Stimulated activated naive CD4-positive, alpha-beta T cell (primary cell): ENCODE data around the gene SVIL.
"Not testable (repeated sequence)": the region's sequence is repeated elsewhere in the genome, so short reads cannot be mapped to it uniquely, and the experiment has no call there.

ENCODE experiments used
- DNase-seq, 6 experiments: peaks; one replicate each; lab custom pipeline; 2025; lab: John Stamatoyannopoulos, UW

The SVIL gene

GRCh38 chr10:29455095-29455494 is 179.7 kb downstream of the SVIL start:
- no peak for DNase-seq

GRCh38 chr10:29454250-29454649 is 180.5 kb downstream of the SVIL start:
- no peak for DNase-seq

GRCh38 chr10:29452546-29452945 is 182.2 kb downstream of the SVIL start:
- no peak for DNase-seq

GRCh38 chr10:29451946-29452345 is 182.8 kb downstream of the SVIL start:
- no peak for DNase-seq

- DNase-seq = no peak
These were observed 184.4 kb downstream of the SVIL start for GRCh38 chr10:29450405-29450804.

GRCh38 chr10:29448756-29449592 is 185.8 kb downstream of the SVIL start:
- peak; percentile 32 to 69 (median 54) for DNase-seq

GRCh38 chr10:29448125-29448524 is 186.6 kb downstream of the SVIL start:
- DNase-seq = no peak

GRCh38 chr10:29446327-29446726 is 188.4 kb downstream of the SVIL start:
- no peak for DNase-seq

- DNase-seq = no peak
These were observed 190.8 kb downstream of the SVIL start for GRCh38 chr10:29443745-29444523.

- DNase-seq = no peak
These were observed 193.8 kb downstream of the SVIL start for GRCh38 chr10:29440981-29441380.

GRCh38 chr10:29439005-29439404 is 195.8 kb downstream of the SVIL start:
- DNase-seq = not testable (repeated sequence)

- no peak for DNase-seq
These were observed 196.5 kb downstream of the SVIL start for GRCh38 chr10:29438271-29438670.

GRCh38 chr10:29437871-29438270 is 196.9 kb downstream of the SVIL start:
- DNase-seq = no peak

GRCh38 chr10:29435809-29436501 is 198.8 kb downstream of the SVIL start:
- no peak for DNase-seq

- DNase-seq = no peak
These were observed 200.7 kb downstream of the SVIL start for GRCh38 chr10:29434111-29434510.

GRCh38 chr10:29431711-29432110 is 203.1 kb downstream of the SVIL start:
- DNase-seq = no peak

GRCh38 chr10:29430101-29430500 is 204.7 kb downstream of the SVIL start:
- no peak for DNase-seq

GRCh38 chr10:29428486-29428885 is 206.3 kb downstream of the SVIL start:
- DNase-seq = no peak

GRCh38 chr10:29427667-29428066 is 207.1 kb downstream of the SVIL start:
- no peak for DNase-seq

- DNase-seq = no peak
These were observed 208.4 kb downstream of the SVIL start for GRCh38 chr10:29426420-29426819.

GRCh38 chr10:29424017-29424416 is 210.8 kb downstream of the SVIL start:
- DNase-seq = no peak

- DNase-seq = no peak
These were observed 214.0 kb downstream of the SVIL start for GRCh38 chr10:29420744-29421143.

- DNase-seq = no peak
These were observed 217.4 kb downstream of the SVIL start for GRCh38 chr10:29417324-29417723.
